ENCODE measurements around the gene THRB.

- TF ChIP-seq CTCF (IDR thresholded peaks at IDR 0.05) (no peak), POLR2A (IDR thresholded peaks at IDR 0.05) (no peak)
Observed at GRCh38 chr3:24540821-24541220, 46.2 kb upstream of the THRB start.

Measured in heart left ventricle (tissue), 13 donors.